ENCODE data around the gene DAD1. TPM values are rescaled to one million over a fixed set of nuclear protein-coding genes. Genes with fewer than 3 reads are reported as not detected.

Gene DAD1
- total RNA-seq, 2 experiments from 2014 or later: 197 to 208 TPM

DNA sequence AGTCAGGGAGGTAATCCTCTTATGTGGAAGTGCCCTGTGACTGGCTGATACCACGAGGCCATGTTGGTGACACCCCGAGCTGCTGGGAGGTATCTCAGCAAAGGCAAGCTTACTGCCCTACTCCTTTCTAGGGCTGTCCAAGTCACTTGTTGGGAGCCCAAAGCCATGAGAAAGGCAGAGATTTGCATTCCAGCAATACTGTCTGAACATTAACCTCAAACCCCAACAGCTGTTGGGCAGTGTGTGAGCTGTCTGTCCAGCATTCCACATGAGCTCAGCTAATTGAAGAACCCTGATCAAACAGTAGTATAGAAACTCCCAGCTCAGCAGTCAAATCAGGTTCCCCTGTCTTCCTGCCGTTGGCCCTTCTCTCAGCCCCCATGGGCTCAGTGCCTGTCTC is 18.3 kb upstream of the DAD1 start:
- Mint-ChIP-seq H3K4me3 (no peak overlapping the region), H3K4me1 (no peaks in the 10 kb centered on the region), H3K36me3 (peaks cover 20% of the 10 kb centered on the region), H3K27me3 (no peaks in the 10 kb centered on the region), H3K27ac (no peak overlapping the region), H3K9me3 (no peaks in the 10 kb centered on the region)
- DNase-seq: no peak

DNA sequence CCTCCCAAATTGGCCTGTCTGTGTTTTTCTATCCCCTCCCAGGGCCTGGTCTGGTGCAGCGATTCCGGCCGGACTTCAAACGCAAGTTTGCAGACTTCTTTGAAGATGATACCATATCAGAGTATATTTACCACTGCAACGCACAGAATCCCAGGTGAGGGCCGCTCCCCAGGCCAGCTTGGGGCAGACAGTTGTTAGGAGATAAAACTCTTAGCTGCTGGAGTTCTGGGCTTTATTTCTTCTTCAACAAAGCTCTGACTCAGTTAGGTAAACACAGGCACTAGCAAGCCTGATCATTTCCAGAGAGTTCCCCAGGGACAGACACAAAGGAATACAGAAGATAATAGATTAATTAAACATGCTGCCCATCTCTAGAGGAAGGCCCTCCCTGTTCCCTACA is 17.4 kb upstream of the DAD1 start:
- no peaks in the 10 kb centered on the region for H3K27me3 Mint-ChIP-seq
- DNase-seq: no peak
- H3K9me3 Mint-ChIP-seq: no peaks in the 10 kb centered on the region

DNA sequence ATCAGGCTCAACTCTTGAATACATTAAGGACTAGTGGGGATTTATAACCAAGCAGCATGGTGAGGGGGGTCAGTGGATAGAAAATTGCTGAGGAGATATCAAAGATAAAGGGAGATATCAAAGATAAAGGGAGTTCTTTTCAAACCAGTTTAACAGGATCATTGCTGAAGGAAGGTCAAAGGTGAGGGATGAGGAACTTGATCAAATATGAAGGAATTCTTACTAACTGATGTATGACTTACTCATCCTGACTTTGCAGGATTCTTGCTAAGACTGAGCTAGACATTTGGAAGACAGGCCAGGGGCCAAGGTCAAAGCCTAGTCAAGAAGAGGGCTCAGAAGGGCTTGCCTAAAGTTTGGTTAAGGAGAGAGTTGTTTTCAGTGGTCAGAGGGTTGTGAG is 13.8 kb upstream of the DAD1 start:
- Mint-ChIP-seq H3K27ac (no peak overlapping the region), H3K36me3 (peaks cover 13% of the 10 kb centered on the region), H3K27me3 (no peaks in the 10 kb centered on the region), H3K4me1 (peaks cover 22% of the 10 kb centered on the region), H3K4me3 (no peak overlapping the region), H3K9me3 (no peaks in the 10 kb centered on the region)
- DNase-seq: no peak

More for the DNA sequence above, 17.4 kb upstream of the DAD1 start:
- no peak overlapping the region for H3K27ac Mint-ChIP-seq
- H3K4me3 Mint-ChIP-seq: no peak overlapping the region
- H3K4me1 Mint-ChIP-seq: no peaks in the 10 kb centered on the region
- peaks cover 20% of the 10 kb centered on the region for H3K36me3 Mint-ChIP-seq

GRCh38 chr14:22601996-22602395 is 13.0 kb upstream of the DAD1 start:
- Mint-ChIP-seq H3K4me3 (no peak overlapping the region), H3K36me3 (peaks cover 11% of the 10 kb centered on the region), H3K4me1 (peaks cover 22% of the 10 kb centered on the region), H3K27ac (no peak overlapping the region), H3K9me3 (no peaks in the 10 kb centered on the region), H3K27me3 (no peaks in the 10 kb centered on the region)
- DNase-seq: no peak

DNA sequence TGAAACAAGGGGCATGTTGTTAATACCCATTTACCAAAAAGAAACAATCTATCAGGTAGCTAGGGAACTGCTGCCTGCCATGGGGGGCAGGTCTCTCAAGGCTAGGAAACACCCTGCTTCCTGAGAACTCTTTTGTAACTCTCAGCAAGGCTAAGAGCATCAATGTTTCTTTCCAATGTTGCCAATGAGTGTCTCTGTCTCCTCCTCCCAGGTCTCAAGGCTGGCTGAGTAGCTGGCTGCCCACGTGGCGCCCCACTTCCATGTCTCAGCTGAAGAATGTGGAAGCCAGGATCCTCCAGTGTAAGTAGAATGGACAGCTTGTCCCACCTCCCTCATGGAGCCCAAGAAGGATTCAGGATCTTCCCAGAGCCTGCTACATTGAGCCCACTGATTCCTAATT is 12.4 kb upstream of the DAD1 start:
- DNase-seq: no peak
- Mint-ChIP-seq H3K27me3 (no peaks in the 10 kb centered on the region), H3K27ac (no peak overlapping the region), H3K4me3 (no peak overlapping the region), H3K9me3 (no peaks in the 10 kb centered on the region), H3K4me1 (peaks cover 22% of the 10 kb centered on the region), H3K36me3 (peaks cover 11% of the 10 kb centered on the region)

DNA sequence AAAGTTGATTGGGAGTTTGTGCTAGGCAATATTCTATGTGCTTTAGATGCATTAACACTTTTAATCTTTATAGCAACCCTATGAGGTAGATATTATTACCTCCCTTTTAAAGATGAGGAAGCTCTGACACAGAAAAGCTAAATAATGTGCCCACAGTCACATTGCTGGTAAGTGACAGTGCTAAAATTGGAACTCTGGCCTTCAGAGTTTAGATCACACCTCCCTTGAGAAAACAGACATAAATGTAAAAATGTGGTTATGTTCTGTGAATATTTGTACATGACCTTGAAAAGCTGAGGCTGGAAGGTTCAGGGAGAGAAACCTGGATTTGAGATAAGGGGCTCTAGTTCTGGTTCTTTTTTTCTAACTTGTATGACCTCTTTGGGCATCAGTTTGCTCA is 11.0 kb upstream of the DAD1 start:
- no peak for DNase-seq
- no peak overlapping the region for H3K4me3 Mint-ChIP-seq
- H3K9me3 Mint-ChIP-seq: no peaks in the 10 kb centered on the region
- peaks cover 9% of the 10 kb centered on the region for H3K36me3 Mint-ChIP-seq
- no peaks in the 10 kb centered on the region for H3K27me3 Mint-ChIP-seq
- H3K4me1 Mint-ChIP-seq: peaks cover 22% of the 10 kb centered on the region
- no peak overlapping the region for H3K27ac Mint-ChIP-seq

GRCh38 chr14:22599349-22599748 is 10.3 kb upstream of the DAD1 start:
- peaks cover 25% of the 10 kb centered on the region for H3K4me1 Mint-ChIP-seq
- H3K36me3 Mint-ChIP-seq: peaks cover 8% of the 10 kb centered on the region
- DNase-seq: no peak
- peak overlapping the region; percentile 90 for H3K4me3 Mint-ChIP-seq
- H3K27me3 Mint-ChIP-seq: no peaks in the 10 kb centered on the region
- H3K9me3 Mint-ChIP-seq: no peaks in the 10 kb centered on the region
- H3K27ac Mint-ChIP-seq: no peak overlapping the region

- H3K4me1 Mint-ChIP-seq: peaks cover 30% of the 10 kb centered on the region
- H3K9me3 Mint-ChIP-seq: no peaks in the 10 kb centered on the region
- H3K27ac Mint-ChIP-seq: peak overlapping the region; percentile 82
- peak overlapping the region; percentile 90 for H3K4me3 Mint-ChIP-seq
- H3K36me3 Mint-ChIP-seq: peaks cover 8% of the 10 kb centered on the region
- H3K27me3 Mint-ChIP-seq: no peaks in the 10 kb centered on the region
- peak; percentile 31 for DNase-seq
Observed at GRCh38 chr14:22598896-22599244, 9.8 kb upstream of the DAD1 start.

DNA sequence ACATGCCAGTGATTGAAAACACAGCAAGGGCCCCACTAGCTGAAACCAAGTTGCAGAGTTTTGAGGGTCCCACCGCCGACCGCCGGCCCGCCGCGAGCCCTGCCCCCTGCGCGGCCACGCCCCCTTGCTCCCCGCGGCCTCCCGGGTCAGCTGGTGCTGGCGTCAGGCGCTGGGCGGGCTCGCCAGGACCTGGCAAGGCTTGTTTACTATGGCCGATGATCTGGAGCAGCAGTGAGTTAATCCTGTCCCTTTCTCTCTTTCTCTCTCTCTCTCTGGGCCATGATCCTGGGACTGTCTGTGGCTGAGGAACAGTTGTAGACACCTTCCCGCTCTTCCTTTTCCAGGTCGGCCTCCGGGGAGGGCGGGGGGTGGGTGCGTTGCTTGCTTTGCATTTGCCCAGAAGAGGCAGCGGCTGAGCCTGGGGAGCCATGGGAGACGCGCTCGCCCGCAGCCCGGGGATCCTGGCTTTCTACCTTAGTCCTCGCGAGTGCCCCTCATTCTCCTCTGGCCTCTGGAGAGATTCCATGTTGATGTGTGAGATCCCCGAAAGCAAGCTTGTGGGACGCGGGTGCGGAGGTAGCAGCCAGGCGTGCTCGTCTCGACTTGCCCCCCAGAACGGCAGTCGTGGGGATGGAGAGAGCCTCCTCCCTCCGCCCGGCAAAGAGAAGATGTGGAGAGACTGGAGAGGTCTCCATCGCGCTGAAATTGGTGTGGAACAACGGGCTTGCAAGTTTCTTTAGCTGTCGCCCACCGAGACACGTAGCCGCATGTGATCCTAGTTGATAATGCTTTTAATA is 9.3 kb upstream of the DAD1 start, which contains the start of gene ABHD4:
Gene ABHD4, plus strand, starts transcription at position 202 of the 797 bp plus-strand sequence. Its CDS starts 7 bp downstream, at position 209.
- Mint-ChIP-seq H3K9me3 (no peaks in the 10 kb centered on the region), H3K27me3 (no peaks in the 10 kb centered on the region), H3K27ac (peak within 1 kb of the TSS; percentile 82), H3K4me3 (peak within 1 kb of the TSS; percentile 90), H3K4me1 (peaks cover 31% of the 10 kb centered on the region), H3K36me3 (peaks cover 5% of the 10 kb centered on the region)
- DNase-seq: peak; percentile 80

DNA sequence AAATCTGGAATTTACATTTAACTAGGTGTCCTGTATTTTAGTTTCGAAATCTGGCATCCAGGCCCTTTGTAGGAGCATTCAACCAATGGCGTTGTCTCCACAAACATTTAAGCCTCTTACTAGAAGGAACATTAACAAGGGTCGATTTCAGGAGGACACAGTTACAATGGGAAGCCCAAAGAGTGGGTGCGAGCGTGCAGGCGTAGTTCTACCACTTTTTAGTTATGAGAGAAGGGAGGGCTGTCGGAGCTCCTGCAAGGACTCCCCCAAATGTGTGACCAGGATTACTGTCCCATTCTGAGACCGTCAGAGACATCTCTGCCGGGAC is 8.7 kb upstream of the DAD1 start:
- Mint-ChIP-seq H3K9me3 (no peaks in the 10 kb centered on the region), H3K4me1 (peaks cover 34% of the 10 kb centered on the region), H3K27ac (no peak overlapping the region), H3K4me3 (peak overlapping the region; percentile 90), H3K27me3 (no peaks in the 10 kb centered on the region), H3K36me3 (peaks cover 5% of the 10 kb centered on the region)
- DNase-seq: no peak

DNA sequence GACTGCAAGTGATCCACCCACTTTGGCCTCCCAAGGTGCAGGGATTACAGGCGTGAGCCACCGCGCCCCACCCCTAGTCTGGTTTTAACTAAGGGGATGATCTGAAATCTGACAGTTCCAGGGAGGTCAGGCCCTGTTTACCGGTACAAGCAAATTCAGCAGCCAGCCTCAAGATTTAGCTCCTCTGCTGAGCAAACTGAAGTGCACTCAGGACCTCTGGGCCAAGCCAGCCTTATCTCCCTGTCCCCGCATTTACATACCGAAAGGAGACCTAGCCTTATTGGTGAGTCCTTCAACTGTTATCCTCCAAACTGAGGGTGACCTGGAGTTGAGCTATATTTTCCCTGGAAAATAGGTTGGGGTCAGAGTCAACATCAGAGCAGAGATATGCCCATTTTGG is 8.2 kb upstream of the DAD1 start:
- no peak overlapping the region for H3K27ac Mint-ChIP-seq
- no peaks in the 10 kb centered on the region for H3K27me3 Mint-ChIP-seq
- no peaks in the 10 kb centered on the region for H3K9me3 Mint-ChIP-seq
- peaks cover 38% of the 10 kb centered on the region for H3K4me1 Mint-ChIP-seq
- DNase-seq: no peak
- H3K4me3 Mint-ChIP-seq: peak overlapping the region; percentile 90
- peaks cover 3% of the 10 kb centered on the region for H3K36me3 Mint-ChIP-seq

- no peak overlapping the region for H3K4me3 Mint-ChIP-seq
- no peak overlapping the region for H3K27ac Mint-ChIP-seq
- H3K27me3 Mint-ChIP-seq: no peaks in the 10 kb centered on the region
- no peaks in the 10 kb centered on the region for H3K36me3 Mint-ChIP-seq
- no peak for DNase-seq
- H3K4me1 Mint-ChIP-seq: peaks cover 45% of the 10 kb centered on the region
- no peaks in the 10 kb centered on the region for H3K9me3 Mint-ChIP-seq
Observed at GRCh38 chr14:22596354-22596879, 7.4 kb upstream of the DAD1 start.

- H3K4me3 Mint-ChIP-seq: no peak overlapping the region
- DNase-seq: no peak
- peaks cover 45% of the 10 kb centered on the region for H3K4me1 Mint-ChIP-seq
- peaks cover under 1% of the 10 kb centered on the region for H3K36me3 Mint-ChIP-seq
- no peaks in the 10 kb centered on the region for H3K27me3 Mint-ChIP-seq
- H3K9me3 Mint-ChIP-seq: no peaks in the 10 kb centered on the region
- no peak overlapping the region for H3K27ac Mint-ChIP-seq
Observed at GRCh38 chr14:22594156-22594716, 5.2 kb upstream of the DAD1 start.

DNA sequence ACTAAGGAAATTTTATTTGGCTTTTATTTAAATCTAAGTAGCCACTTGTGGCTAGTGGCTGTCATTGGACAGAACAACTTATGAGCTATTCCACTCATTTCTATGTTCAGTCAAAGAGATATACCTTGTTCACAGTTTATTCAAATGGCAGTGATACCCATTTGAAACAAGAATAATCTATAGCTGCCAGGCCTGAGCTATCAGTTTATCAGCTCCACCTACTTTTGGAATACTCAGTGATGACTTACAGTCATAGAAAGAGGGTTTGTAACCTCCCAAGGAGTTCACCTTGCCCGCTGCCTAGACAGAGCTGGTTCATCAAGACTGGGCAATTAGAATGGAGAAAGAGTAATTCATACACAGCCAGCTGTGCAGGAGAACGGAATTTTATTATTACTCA is 4.6 kb upstream of the DAD1 start:
- peaks cover 43% of the 10 kb centered on the region for H3K4me1 Mint-ChIP-seq
- H3K36me3 Mint-ChIP-seq: peaks cover 5% of the 10 kb centered on the region
- H3K27me3 Mint-ChIP-seq: peaks cover 4% of the 10 kb centered on the region
- DNase-seq: no peak
- H3K4me3 Mint-ChIP-seq: no peak overlapping the region
- no peaks in the 10 kb centered on the region for H3K9me3 Mint-ChIP-seq
- H3K27ac Mint-ChIP-seq: no peak overlapping the region

- H3K27ac Mint-ChIP-seq: no peak overlapping the region
- H3K4me1 Mint-ChIP-seq: peaks cover 44% of the 10 kb centered on the region
Observed at GRCh38 chr14:22593189-22593588, 4.2 kb upstream of the DAD1 start.

More at GRCh38 chr14:22593189-22593588, 4.2 kb upstream of the DAD1 start:
- no peak overlapping the region for H3K4me3 Mint-ChIP-seq
- H3K27me3 Mint-ChIP-seq: peaks cover 4% of the 10 kb centered on the region
- H3K36me3 Mint-ChIP-seq: peaks cover 6% of the 10 kb centered on the region
- no peak for DNase-seq
- no peaks in the 10 kb centered on the region for H3K9me3 Mint-ChIP-seq
